T-helper 17 cell (primary cell): ENCODE data around the gene KCNJ16. TPM values are rescaled to one million over a fixed set of nuclear protein-coding genes. Genes with fewer than 3 reads are reported as not detected.

ENCODE experiments used
- ATAC-seq: fragments of 150-1000 bp; cut with Tn5 transposase; 2 replicates; pipeline ENCODE4 v1.10.0; 2021; ENCODE audit warnings: mild to moderate bottlenecking, moderate library complexity
- DNase-seq, 3 donors: peaks; one replicate each; pipeline versions ENCODE4 v3.0.0 to v3.0.0-alpha.2; 2020 to 2021
- H3K9me3 ChIP-seq: one replicate; pipeline ENCODE4 v1.7.0; 2013; ENCODE audit warnings: low read length, mild to moderate bottlenecking; ENCODE audit not compliant: control insufficient read depth, poor library complexity, severe bottlenecking
- H3K27ac Mint-ChIP-seq: one replicate; pipeline ENCODE4 v1.8.0; 2022; ENCODE audit warnings: mild to moderate bottlenecking, moderate library complexity, mixed read lengths
- H3K27me3 Mint-ChIP-seq: one replicate; pipeline ENCODE4 v1.8.0; 2022; ENCODE audit warnings: mixed read lengths
- H3K36me3 Mint-ChIP-seq: one replicate; pipeline ENCODE4 v1.8.0; 2022; ENCODE audit warnings: low read depth, mixed read lengths
- H3K4me1 Mint-ChIP-seq: one replicate; pipeline ENCODE4 v1.8.0; 2022; ENCODE audit warnings: mild to moderate bottlenecking, mixed read lengths
- H3K4me3 Mint-ChIP-seq: one replicate; pipeline ENCODE4 v1.8.0; 2022; ENCODE audit warnings: mild to moderate bottlenecking, moderate library complexity, mixed read lengths
- total RNA-seq, 4 donors: library from RNA in 2 of 4; stranded (reverse) in 2 of 4; gene quantifications; one replicate each; pipeline ENCODE4 v1.2.3 and lab custom pipeline; 2022 to 2026

KCNJ16 gene
- total RNA-seq, 2 donors from 2014 or later = not detected

- H3K36me3 Mint-ChIP-seq = no peaks in the 10 kb centered on the region
- H3K27me3 Mint-ChIP-seq = peaks cover 25% of the 10 kb centered on the region
- H3K4me1 Mint-ChIP-seq = no peaks in the 10 kb centered on the region
- ATAC-seq (no peak), DNase-seq (no peak)
- no peak overlapping the region for H3K27ac Mint-ChIP-seq
- H3K4me3 Mint-ChIP-seq = no peak overlapping the region
- no peaks in the 10 kb centered on the region for H3K9me3 ChIP-seq
Measured at GRCh38 chr17:70130289-70130688, 55.3 kb downstream of the KCNJ16 start.

GRCh38 chr17:70132505-70132904 is 57.5 kb downstream of the KCNJ16 start:
- DNase-seq (no peak), ATAC-seq (no peak)
- Mint-ChIP-seq H3K4me1 (peaks cover 5% of the 10 kb centered on the region), H3K27me3 (peaks cover 20% of the 10 kb centered on the region), H3K36me3 (no peaks in the 10 kb centered on the region), H3K27ac (no peak overlapping the region), H3K4me3 (no peak overlapping the region)
- no peaks in the 10 kb centered on the region for H3K9me3 ChIP-seq

- no peak overlapping the region for H3K4me3 Mint-ChIP-seq
- no peak overlapping the region for H3K27ac Mint-ChIP-seq
- H3K27me3 Mint-ChIP-seq = peaks cover 16% of the 10 kb centered on the region
- H3K4me1 Mint-ChIP-seq = peaks cover 8% of the 10 kb centered on the region
- H3K9me3 ChIP-seq = no peaks in the 10 kb centered on the region
- H3K36me3 Mint-ChIP-seq = no peaks in the 10 kb centered on the region
- ATAC-seq (no peak), DNase-seq (no peak)
Measured at GRCh38 chr17:70134042-70134441, 59.0 kb downstream of the KCNJ16 start.

GRCh38 chr17:70134777-70135176 is 59.8 kb downstream of the KCNJ16 start:
- Mint-ChIP-seq H3K27me3 (peaks cover 11% of the 10 kb centered on the region), H3K4me1 (peaks cover 8% of the 10 kb centered on the region), H3K27ac (no peak overlapping the region), H3K4me3 (no peak overlapping the region), H3K36me3 (no peaks in the 10 kb centered on the region)
- ATAC-seq (no peak), DNase-seq (no peak)
- H3K9me3 ChIP-seq = no peaks in the 10 kb centered on the region

- no peaks in the 10 kb centered on the region for H3K36me3 Mint-ChIP-seq
- H3K27ac Mint-ChIP-seq = no peak overlapping the region
- DNase-seq = no peak
Measured at GRCh38 chr17:70136131-70136530, 61.1 kb downstream of the KCNJ16 start.

GRCh38 chr17:70137451-70138230 is 62.6 kb downstream of the KCNJ16 start:
- ATAC-seq (peak; percentile 44), DNase-seq (no peak)
- Mint-ChIP-seq H3K36me3 (no peaks in the 10 kb centered on the region), H3K4me1 (peaks cover 8% of the 10 kb centered on the region), H3K4me3 (peak overlapping the region; percentile 84), H3K27ac (peak overlapping the region; percentile 24), H3K27me3 (peaks cover 4% of the 10 kb centered on the region)
- H3K9me3 ChIP-seq = no peaks in the 10 kb centered on the region

More at GRCh38 chr17:70136131-70136530, 61.1 kb downstream of the KCNJ16 start:
- peaks cover 8% of the 10 kb centered on the region for H3K4me1 Mint-ChIP-seq
- H3K4me3 Mint-ChIP-seq = no peak overlapping the region
- peaks cover 5% of the 10 kb centered on the region for H3K27me3 Mint-ChIP-seq
- no peaks in the 10 kb centered on the region for H3K9me3 ChIP-seq
- ATAC-seq = no peak

GRCh38 chr17:70138291-70138865 is 63.4 kb downstream of the KCNJ16 start:
- H3K36me3 Mint-ChIP-seq = no peaks in the 10 kb centered on the region
- no peak for DNase-seq
- H3K4me1 Mint-ChIP-seq = peaks cover 8% of the 10 kb centered on the region
- ATAC-seq = no peak
- peaks cover 4% of the 10 kb centered on the region for H3K27me3 Mint-ChIP-seq
- H3K27ac Mint-ChIP-seq = peak overlapping the region; percentile 63
- no peak overlapping the region for H3K4me3 Mint-ChIP-seq
- no peaks in the 10 kb centered on the region for H3K9me3 ChIP-seq

GRCh38 chr17:70139449-70139993 is 64.5 kb downstream of the KCNJ16 start:
- H3K4me3 Mint-ChIP-seq = no peak overlapping the region
- peaks cover 4% of the 10 kb centered on the region for H3K27me3 Mint-ChIP-seq
- peaks cover 8% of the 10 kb centered on the region for H3K4me1 Mint-ChIP-seq
- H3K9me3 ChIP-seq = no peaks in the 10 kb centered on the region
- peak overlapping the region; percentile 63 for H3K27ac Mint-ChIP-seq
- H3K36me3 Mint-ChIP-seq = no peaks in the 10 kb centered on the region
- no peak for ATAC-seq
- DNase-seq = no peak

- H3K4me1 Mint-ChIP-seq = peaks cover 3% of the 10 kb centered on the region
- H3K27ac Mint-ChIP-seq = no peak overlapping the region
- H3K27me3 Mint-ChIP-seq = peaks cover 37% of the 10 kb centered on the region
- no peaks in the 10 kb centered on the region for H3K9me3 ChIP-seq
- no peaks in the 10 kb centered on the region for H3K36me3 Mint-ChIP-seq
- DNase-seq (no peak), ATAC-seq (no peak)
- no peak overlapping the region for H3K4me3 Mint-ChIP-seq
Measured at GRCh38 chr17:70144260-70144846, 69.3 kb downstream of the KCNJ16 start.

GRCh38 chr17:70153210-70153609 is 78.2 kb downstream of the KCNJ16 start:
- H3K9me3 ChIP-seq = no peaks in the 10 kb centered on the region
- H3K27me3 Mint-ChIP-seq = peaks cover 33% of the 10 kb centered on the region
- no peak for ATAC-seq
- peaks cover under 1% of the 10 kb centered on the region for H3K4me1 Mint-ChIP-seq
- no peaks in the 10 kb centered on the region for H3K36me3 Mint-ChIP-seq
- no peak for DNase-seq
- no peak overlapping the region for H3K4me3 Mint-ChIP-seq
- no peak overlapping the region for H3K27ac Mint-ChIP-seq

GRCh38 chr17:70157151-70157550 is 82.1 kb downstream of the KCNJ16 start:
- H3K27me3 Mint-ChIP-seq = peaks cover 31% of the 10 kb centered on the region
- H3K4me1 Mint-ChIP-seq = no peaks in the 10 kb centered on the region
- H3K36me3 Mint-ChIP-seq = no peaks in the 10 kb centered on the region
- ATAC-seq (no peak), DNase-seq (no peak)
- no peak overlapping the region for H3K4me3 Mint-ChIP-seq
- no peak overlapping the region for H3K27ac Mint-ChIP-seq
- H3K9me3 ChIP-seq = no peaks in the 10 kb centered on the region

GRCh38 chr17:70158180-70158579 is 83.2 kb downstream of the KCNJ16 start:
- H3K9me3 ChIP-seq = no peaks in the 10 kb centered on the region
- DNase-seq (no peak), ATAC-seq (no peak)
- Mint-ChIP-seq H3K4me1 (no peaks in the 10 kb centered on the region), H3K27me3 (peaks cover 26% of the 10 kb centered on the region), H3K4me3 (no peak overlapping the region), H3K27ac (no peak overlapping the region), H3K36me3 (no peaks in the 10 kb centered on the region)

- Mint-ChIP-seq H3K27ac (no peak overlapping the region), H3K36me3 (no peaks in the 10 kb centered on the region)
Measured at GRCh38 chr17:70158591-70158990, 83.6 kb downstream of the KCNJ16 start.

More at GRCh38 chr17:70158591-70158990, 83.6 kb downstream of the KCNJ16 start:
- DNase-seq = no peak
- H3K27me3 Mint-ChIP-seq = peaks cover 26% of the 10 kb centered on the region
- no peaks in the 10 kb centered on the region for H3K9me3 ChIP-seq
- no peak overlapping the region for H3K4me3 Mint-ChIP-seq
- no peaks in the 10 kb centered on the region for H3K4me1 Mint-ChIP-seq
- no peak for ATAC-seq
